ENCODE measurements around the gene RTN4. TPM values are rescaled to one million over a fixed set of nuclear protein-coding genes. Genes with fewer than 3 reads are reported as not detected.
"Not testable (repeated sequence)": the region's sequence is repeated elsewhere in the genome, so short reads cannot be mapped to it uniquely, and the experiment has no call there.

RTN4 gene
- total RNA-seq, 1 experiment from 2014 or later = 249 TPM

- peak; percentile 18 for DNase-seq (ENCODE audit: low read depth)
Observed at GRCh38 chr2:55063713-55064323, 13.6 kb upstream of the RTN4 start.

GRCh38 chr2:55063226-55063625 is 13.0 kb upstream of the RTN4 start:
- DNase-seq (ENCODE audit: low read depth) = no peak

GRCh38 chr2:55062754-55063153 is 12.5 kb upstream of the RTN4 start:
- DNase-seq (ENCODE audit: low read depth) = no peak

GRCh38 chr2:55061523-55062344 is 11.5 kb upstream of the RTN4 start:
- no peak for DNase-seq (ENCODE audit: low read depth)

- no peak for DNase-seq (ENCODE audit: low read depth)
Observed at GRCh38 chr2:55059793-55060192, 9.5 kb upstream of the RTN4 start.

- DNase-seq (ENCODE audit: low read depth) = no peak
Observed at GRCh38 chr2:55057474-55057873, 7.2 kb upstream of the RTN4 start.

GRCh38 chr2:55056024-55056521 is 5.8 kb upstream of the RTN4 start:
- DNase-seq (ENCODE audit: low read depth) = peak; percentile 52

- no peak for DNase-seq (ENCODE audit: low read depth)
Observed at GRCh38 chr2:55054106-55054875, 4.0 kb upstream of the RTN4 start.

- DNase-seq (ENCODE audit: low read depth) = not testable (repeated sequence)
Observed at GRCh38 chr2:55053225-55053624, 3.0 kb upstream of the RTN4 start.

GRCh38 chr2:55052129-55053061 is 2.1 kb upstream of the RTN4 start:
- no peak for DNase-seq (ENCODE audit: low read depth)

GRCh38 chr2:55051026-55051866 is 995 bp upstream of the RTN4 start:
- peak; percentile 99 for DNase-seq (ENCODE audit: low read depth)

GRCh38 chr2:55049821-55050099 is 491 bp downstream of the RTN4 start:
- DNase-seq (ENCODE audit: low read depth) = no peak

GRCh38 chr2:55049043-55049820 is 1.0 kb downstream of the RTN4 start:
- DNase-seq (ENCODE audit: low read depth) = peak; percentile 78

- DNase-seq (ENCODE audit: low read depth) = peak; percentile 55
Observed at GRCh38 chr2:55048508-55049042, 1.7 kb downstream of the RTN4 start.

- DNase-seq (ENCODE audit: low read depth) = peak; percentile 50
Observed at GRCh38 chr2:55047677-55048299, 2.5 kb downstream of the RTN4 start.

- DNase-seq (ENCODE audit: low read depth) = no peak
Observed at GRCh38 chr2:55045780-55046179, 4.5 kb downstream of the RTN4 start.

GRCh38 chr2:55043841-55044240 is 6.4 kb downstream of the RTN4 start:
- DNase-seq (ENCODE audit: low read depth) = no peak

GRCh38 chr2:55038428-55038827 is 11.8 kb downstream of the RTN4 start:
- DNase-seq (ENCODE audit: low read depth) = no peak

GRCh38 chr2:55035716-55036115 is 14.5 kb downstream of the RTN4 start:
- DNase-seq (ENCODE audit: low read depth) = no peak
